HepG2 (cell line): ENCODE measurements around the gene VCP. TPM values are rescaled to one million over a fixed set of nuclear protein-coding genes. Genes with fewer than 3 reads are reported as not detected.

ENCODE experiments used
- ATM ChIP-seq: fragments of 450-650 bp; IDR thresholded peaks from 2 replicates; pipeline ENCODE4 v1.7.1; 2017; ENCODE audit warnings: mild to moderate bottlenecking, borderline replicate concordance
- FOXK2 ChIP-seq: fragments of 450-650 bp; IDR thresholded peaks from 2 replicates; pipeline ENCODE4 v1.6.1; 2016
- KDM6A ChIP-seq: IDR thresholded peaks from 2 replicates; pipeline ENCODE4 v1.6.1; 2016; ENCODE audit warnings: low read depth
- MXD4 ChIP-seq: IDR thresholded peaks from 2 replicates; pipeline ENCODE4 v1.6.1; 2016; ENCODE audit warnings: mild to moderate bottlenecking, missing biosample characterization, missing genetic modification reagents
- MYC ChIP-seq: sonication (generic); formaldehyde crosslinking; IDR thresholded peaks from 2 replicates; pipeline ENCODE4 v1.9.0; 2021; ENCODE audit warnings: missing genetic modification reagents, borderline replicate concordance
- NFE2L1 ChIP-seq: sonication (generic); formaldehyde crosslinking; IDR thresholded peaks from 2 replicates; pipeline ENCODE4 v1.4.0; 2020; ENCODE audit warnings: missing genetic modification reagents, mild to moderate bottlenecking, borderline replicate concordance
- NR2C2 ChIP-seq: sonication (generic); formaldehyde crosslinking; IDR thresholded peaks from 2 replicates; pipeline ENCODE4 v1.4.0; 2020; ENCODE audit warnings: missing genetic modification reagents, mild to moderate bottlenecking, moderate library complexity, borderline replicate concordance
- SAP130 ChIP-seq: IDR thresholded peaks from 2 replicates; pipeline ENCODE4 v1.6.1; 2016; ENCODE audit warnings: low read depth
- TOPORS ChIP-seq: sonication (generic); formaldehyde crosslinking; IDR thresholded peaks from 2 replicates; pipeline ENCODE4 v1.8.0; 2023; ENCODE audit warnings: mild to moderate bottlenecking, missing genetic modification reagents
- ZNF10 ChIP-seq: sonication (generic); formaldehyde crosslinking; IDR thresholded peaks from 2 replicates; pipeline ENCODE4 v1.4.0; 2020; ENCODE audit warnings: mild to moderate bottlenecking, low read depth, missing genetic modification reagents, borderline replicate concordance
- ZNF547 ChIP-seq: sonication (generic); formaldehyde crosslinking; IDR thresholded peaks from 2 replicates; pipeline ENCODE4 v1.5.1; 2020; ENCODE audit warnings: mild to moderate bottlenecking, missing genetic modification reagents
- ZNF570 ChIP-seq: sonication (generic); formaldehyde crosslinking; IDR thresholded peaks from 2 replicates; pipeline ENCODE4 v1.4.0; 2020; ENCODE audit warnings: mild to moderate bottlenecking, missing genetic modification reagents, borderline replicate concordance
- ZNF616 ChIP-seq: sonication (generic); formaldehyde crosslinking; IDR thresholded peaks from 2 replicates; pipeline ENCODE4 v1.5.0; 2020; ENCODE audit warnings: low read depth, mild to moderate bottlenecking, missing genetic modification reagents
- ZZZ3 ChIP-seq: sonication (generic); formaldehyde crosslinking; IDR thresholded peaks from 2 replicates; pipeline ENCODE4 v1.4.0; 2020; ENCODE audit warnings: missing genetic modification reagents, mild to moderate bottlenecking, borderline replicate concordance
- polyA plus RNA-seq, 8 experiments: library from polyadenylated mRNA; depleted of rRNA in 3 of 8; stranded (reverse) in 7 of 8; unstranded in 1 of 8; fragments of >200 nt; fragmentation: Illumina TruSeq in 4 of 8; extraction: Trizol in 4 of 8; gene quantifications; 2 replicates each; pipeline versions ENCODE4 v1.2.1 to v1.2.3, GENCODE V29; 2011 to 2016; ENCODE audit warnings: low read depth in 4 of 8, missing spikeins in 1 of 8, mixed read lengths in 1 of 8; ENCODE audit not compliant: insufficient read depth in 1 of 8
- total RNA-seq, 5 experiments: library from RNA; depleted of rRNA; stranded (reverse); fragments of >200 nt; fragmentation: Illumina TruSeq; extraction: Trizol; gene quantifications; 2 replicates each; pipeline ENCODE4 v1.2.3, GENCODE V29; 2016; ENCODE audit warnings: low read depth in 1 of 5
- TF ChIP-seq, protein P1 (sequence below): sonication (generic); formaldehyde crosslinking; IDR thresholded peaks from 2 replicates; pipeline ENCODE4 v1.9.0; 2021; ENCODE audit warnings: mild to moderate bottlenecking, missing genetic modification reagents
- TF ChIP-seq, protein P2 (sequence below): sonication (generic); formaldehyde crosslinking; conservative IDR thresholded peaks from 2 replicates; pipeline ENCODE4 v1.8.0; 2022; ENCODE audit warnings: mild to moderate bottlenecking, moderate library complexity, missing genetic modification reagents
- TF ChIP-seq, protein P3 (sequence below): conservative IDR thresholded peaks from 2 replicates; pipeline ENCODE4 v1.6.1; 2018; ENCODE audit warnings: missing genetic modification reagents
- TF ChIP-seq, protein P4 (sequence below): sonication (generic); formaldehyde crosslinking; conservative IDR thresholded peaks from 2 replicates; pipeline ENCODE4 v1.4.0; 2020; ENCODE audit warnings: missing genetic modification reagents

The VCP gene
- total and polyA plus RNA-seq, 2 of the 13 experiments (the other 11 are each of a cell fraction or from before 2014, with no cell fraction given): 143 to 391 TPM

DNA sequence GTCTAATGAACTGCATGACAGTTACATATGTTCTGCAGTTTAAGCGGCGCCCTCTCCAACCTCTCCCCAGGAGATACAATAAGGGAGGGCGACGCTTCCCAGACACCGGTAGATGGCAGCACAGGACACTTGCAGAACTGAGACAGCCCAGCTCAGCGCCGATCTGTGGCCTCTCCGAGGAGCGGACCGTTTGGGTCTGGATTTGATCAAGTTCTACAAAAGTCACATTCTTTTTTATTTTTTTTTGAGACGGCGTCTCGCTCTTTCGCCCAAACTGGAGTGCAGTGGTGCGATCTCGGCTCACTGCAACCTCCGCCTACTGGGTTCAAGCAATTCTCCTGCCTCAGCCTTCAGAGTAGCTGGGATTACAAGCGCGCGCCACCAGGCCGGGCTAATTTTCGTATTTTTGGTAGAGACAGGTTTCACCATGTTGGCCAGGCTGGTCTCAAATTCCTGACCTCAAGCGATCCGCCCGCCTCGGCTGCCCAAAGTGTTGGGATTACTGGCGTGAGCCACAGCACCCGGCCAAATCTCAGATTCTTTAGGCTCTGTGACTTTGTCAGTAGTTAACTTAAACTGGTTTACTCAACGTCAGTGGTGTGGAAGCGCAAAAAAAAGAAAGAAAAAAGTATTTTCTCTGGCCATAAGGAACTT, 44.6 kb upstream of the VCP start (continued):
- TF ChIP-seq, protein P1, sequence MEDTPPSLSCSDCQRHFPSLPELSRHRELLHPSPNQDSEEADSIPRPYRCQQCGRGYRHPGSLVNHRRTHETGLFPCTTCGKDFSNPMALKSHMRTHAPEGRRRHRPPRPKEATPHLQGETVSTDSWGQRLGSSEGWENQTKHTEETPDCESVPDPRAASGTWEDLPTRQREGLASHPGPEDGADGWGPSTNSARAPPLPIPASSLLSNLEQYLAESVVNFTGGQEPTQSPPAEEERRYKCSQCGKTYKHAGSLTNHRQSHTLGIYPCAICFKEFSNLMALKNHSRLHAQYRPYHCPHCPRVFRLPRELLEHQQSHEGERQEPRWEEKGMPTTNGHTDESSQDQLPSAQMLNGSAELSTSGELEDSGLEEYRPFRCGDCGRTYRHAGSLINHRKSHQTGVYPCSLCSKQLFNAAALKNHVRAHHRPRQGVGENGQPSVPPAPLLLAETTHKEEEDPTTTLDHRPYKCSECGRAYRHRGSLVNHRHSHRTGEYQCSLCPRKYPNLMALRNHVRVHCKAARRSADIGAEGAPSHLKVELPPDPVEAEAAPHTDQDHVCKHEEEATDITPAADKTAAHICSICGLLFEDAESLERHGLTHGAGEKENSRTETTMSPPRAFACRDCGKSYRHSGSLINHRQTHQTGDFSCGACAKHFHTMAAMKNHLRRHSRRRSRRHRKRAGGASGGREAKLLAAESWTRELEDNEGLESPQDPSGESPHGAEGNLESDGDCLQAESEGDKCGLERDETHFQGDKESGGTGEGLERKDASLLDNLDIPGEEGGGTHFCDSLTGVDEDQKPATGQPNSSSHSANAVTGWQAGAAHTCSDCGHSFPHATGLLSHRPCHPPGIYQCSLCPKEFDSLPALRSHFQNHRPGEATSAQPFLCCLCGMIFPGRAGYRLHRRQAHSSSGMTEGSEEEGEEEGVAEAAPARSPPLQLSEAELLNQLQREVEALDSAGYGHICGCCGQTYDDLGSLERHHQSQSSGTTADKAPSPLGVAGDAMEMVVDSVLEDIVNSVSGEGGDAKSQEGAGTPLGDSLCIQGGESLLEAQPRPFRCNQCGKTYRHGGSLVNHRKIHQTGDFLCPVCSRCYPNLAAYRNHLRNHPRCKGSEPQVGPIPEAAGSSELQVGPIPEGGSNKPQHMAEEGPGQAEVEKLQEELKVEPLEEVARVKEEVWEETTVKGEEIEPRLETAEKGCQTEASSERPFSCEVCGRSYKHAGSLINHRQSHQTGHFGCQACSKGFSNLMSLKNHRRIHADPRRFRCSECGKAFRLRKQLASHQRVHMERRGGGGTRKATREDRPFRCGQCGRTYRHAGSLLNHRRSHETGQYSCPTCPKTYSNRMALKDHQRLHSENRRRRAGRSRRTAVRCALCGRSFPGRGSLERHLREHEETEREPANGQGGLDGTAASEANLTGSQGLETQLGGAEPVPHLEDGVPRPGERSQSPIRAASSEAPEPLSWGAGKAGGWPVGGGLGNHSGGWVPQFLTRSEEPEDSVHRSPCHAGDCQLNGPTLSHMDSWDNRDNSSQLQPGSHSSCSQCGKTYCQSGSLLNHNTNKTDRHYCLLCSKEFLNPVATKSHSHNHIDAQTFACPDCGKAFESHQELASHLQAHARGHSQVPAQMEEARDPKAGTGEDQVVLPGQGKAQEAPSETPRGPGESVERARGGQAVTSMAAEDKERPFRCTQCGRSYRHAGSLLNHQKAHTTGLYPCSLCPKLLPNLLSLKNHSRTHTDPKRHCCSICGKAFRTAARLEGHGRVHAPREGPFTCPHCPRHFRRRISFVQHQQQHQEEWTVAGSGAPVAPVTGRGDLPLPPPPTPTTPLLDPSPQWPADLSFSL (CRISPR knock-in tag): no peak
- TF ChIP-seq NFE2L1 (CRISPR knock-in tag) (no peak), ZNF547 (CRISPR knock-in tag) (no peak), ZZZ3 (CRISPR knock-in tag) (no peak), FOXK2 (no peak), MYC (0 out of 2 replicates have a peak, but pooled peaks have one; percentile 23), ZNF10 (no peak), ATM (no peak), TOPORS (no peak), ZNF570 (no peak), KDM6A (CRISPR knock-in tag) (no peak), NR2C2 (CRISPR knock-in tag) (0 out of 2 replicates have a peak, but pooled peaks have one; percentile 30), SAP130 (CRISPR knock-in tag) (peak; percentile 64; the same call in 1 of the 2 replicates), ZNF616 (CRISPR knock-in tag) (no peak), MXD4 (CRISPR knock-in tag) (peak; percentile 23; the same call in 1 of the 2 replicates)
- TF ChIP-seq, protein P2, sequence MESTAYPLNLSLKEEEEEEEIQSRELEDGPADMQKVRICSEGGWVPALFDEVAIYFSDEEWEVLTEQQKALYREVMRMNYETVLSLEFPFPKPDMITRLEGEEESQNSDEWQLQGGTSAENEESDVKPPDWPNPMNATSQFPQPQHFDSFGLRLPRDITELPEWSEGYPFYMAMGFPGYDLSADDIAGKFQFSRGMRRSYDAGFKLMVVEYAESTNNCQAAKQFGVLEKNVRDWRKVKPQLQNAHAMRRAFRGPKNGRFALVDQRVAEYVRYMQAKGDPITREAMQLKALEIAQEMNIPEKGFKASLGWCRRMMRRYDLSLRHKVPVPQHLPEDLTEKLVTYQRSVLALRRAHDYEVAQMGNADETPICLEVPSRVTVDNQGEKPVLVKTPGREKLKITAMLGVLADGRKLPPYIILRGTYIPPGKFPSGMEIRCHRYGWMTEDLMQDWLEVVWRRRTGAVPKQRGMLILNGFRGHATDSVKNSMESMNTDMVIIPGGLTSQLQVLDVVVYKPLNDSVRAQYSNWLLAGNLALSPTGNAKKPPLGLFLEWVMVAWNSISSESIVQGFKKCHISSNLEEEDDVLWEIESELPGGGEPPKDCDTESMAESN (CRISPR knock-in tag): no peak
- TF ChIP-seq, protein P3, sequence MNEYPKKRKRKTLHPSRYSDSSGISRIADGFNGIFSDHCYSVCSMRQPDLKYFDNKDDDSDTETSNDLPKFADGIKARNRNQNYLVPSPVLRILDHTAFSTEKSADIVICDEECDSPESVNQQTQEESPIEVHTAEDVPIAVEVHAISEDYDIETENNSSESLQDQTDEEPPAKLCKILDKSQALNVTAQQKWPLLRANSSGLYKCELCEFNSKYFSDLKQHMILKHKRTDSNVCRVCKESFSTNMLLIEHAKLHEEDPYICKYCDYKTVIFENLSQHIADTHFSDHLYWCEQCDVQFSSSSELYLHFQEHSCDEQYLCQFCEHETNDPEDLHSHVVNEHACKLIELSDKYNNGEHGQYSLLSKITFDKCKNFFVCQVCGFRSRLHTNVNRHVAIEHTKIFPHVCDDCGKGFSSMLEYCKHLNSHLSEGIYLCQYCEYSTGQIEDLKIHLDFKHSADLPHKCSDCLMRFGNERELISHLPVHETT (CRISPR knock-in tag): no peak
- TF ChIP-seq, protein P4, sequence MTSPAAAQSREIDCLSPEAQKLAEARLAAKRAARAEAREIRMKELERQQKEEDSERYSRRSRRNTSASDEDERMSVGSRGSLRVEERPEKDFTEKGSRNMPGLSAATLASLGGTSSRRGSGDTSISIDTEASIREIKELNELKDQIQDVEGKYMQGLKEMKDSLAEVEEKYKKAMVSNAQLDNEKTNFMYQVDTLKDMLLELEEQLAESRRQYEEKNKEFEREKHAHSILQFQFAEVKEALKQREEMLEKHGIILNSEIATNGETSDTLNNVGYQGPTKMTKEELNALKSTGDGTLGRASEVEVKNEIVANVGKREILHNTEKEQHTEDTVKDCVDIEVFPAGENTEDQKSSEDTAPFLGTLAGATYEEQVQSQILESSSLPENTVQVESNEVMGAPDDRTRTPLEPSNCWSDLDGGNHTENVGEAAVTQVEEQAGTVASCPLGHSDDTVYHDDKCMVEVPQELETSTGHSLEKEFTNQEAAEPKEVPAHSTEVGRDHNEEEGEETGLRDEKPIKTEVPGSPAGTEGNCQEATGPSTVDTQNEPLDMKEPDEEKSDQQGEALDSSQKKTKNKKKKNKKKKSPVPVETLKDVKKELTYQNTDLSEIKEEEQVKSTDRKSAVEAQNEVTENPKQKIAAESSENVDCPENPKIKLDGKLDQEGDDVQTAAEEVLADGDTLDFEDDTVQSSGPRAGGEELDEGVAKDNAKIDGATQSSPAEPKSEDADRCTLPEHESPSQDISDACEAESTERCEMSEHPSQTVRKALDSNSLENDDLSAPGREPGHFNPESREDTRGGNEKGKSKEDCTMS (CRISPR knock-in tag): no peak
